PC-9 (cell line): ENCODE results near the gene EXOSC7. TPM values are rescaled to one million over a fixed set of nuclear protein-coding genes. Genes with fewer than 3 reads are reported as not detected.

Experiments
- BruUV-seq: library from RNA; stranded (reverse); fragments of 400-500 nt; replicated peaks from 2 replicates; lab custom pipeline; 2021; lab: Mats Ljungman, UMichigan
- CTCF ChIA-PET: fragments of 300-600 bp; sonication (Branson Sonifier 250); formaldehyde crosslinking; loops from one replicate; lab custom pipeline; 2022; ENCODE audit warnings: antibody characterized with exemption; lab: Charles Lee
- POLR2A ChIA-PET: fragments of 300-600 bp; sonication (Branson Sonifier 250); formaldehyde crosslinking; loops from one replicate; lab custom pipeline; 2022; ENCODE audit warnings: antibody characterized with exemption; ENCODE audit not compliant: unreplicated experiment; lab: Charles Lee
- DNase-seq, 2 experiments: peaks; one replicate each; pipeline versions ENCODE4 v3.0.0 to v3.0.0-alpha.2; 2015 to 2022; ENCODE audit warnings: mixed read lengths in 1 of 2
- H2AFZ ChIP-seq: fragments of 200-600 bp; sonication (generic); 2 replicates; pipeline ENCODE4 v1.8.1; 2017; ENCODE audit warnings: antibody characterized with exemption
- H3F3A ChIP-seq: fragments of 200-600 bp; sonication (generic); 2 replicates; pipeline ENCODE4 v1.8.1; 2017; ENCODE audit warnings: antibody characterized with exemption, mild to moderate bottlenecking, low read depth; ENCODE audit not compliant: insufficient read depth
- H3K27ac ChIP-seq: fragments of 200-600 bp; sonication (generic); 2 replicates; pipeline ENCODE4 v1.6.1; 2016; ENCODE audit warnings: mixed run types
- H3K27me3 ChIP-seq: fragments of 200-600 bp; sonication (generic); 2 replicates; pipeline ENCODE4 v1.6.1; 2016; ENCODE audit warnings: low read depth, mixed run types; ENCODE audit not compliant: insufficient read depth
- H3K36me3 ChIP-seq: fragments of 200-600 bp; sonication (generic); 2 replicates; pipeline ENCODE4 v1.6.1; 2016; ENCODE audit warnings: low read depth, mixed run types
- H3K4me1 ChIP-seq: fragments of 200-600 bp; sonication (generic); replicated peaks from 2 replicates; pipeline ENCODE4 v1.6.1; 2016; ENCODE audit warnings: mixed run types; ENCODE audit not compliant: insufficient read depth
- H3K4me2 ChIP-seq: fragments of 200-600 bp; sonication (generic); 2 replicates; pipeline ENCODE4 v1.6.1; 2017; ENCODE audit warnings: mixed run types
- H3K4me3 ChIP-seq: fragments of 200-600 bp; sonication (generic); 2 replicates; pipeline ENCODE4 v1.6.1; 2016; ENCODE audit warnings: mixed run types
- H3K79me2 ChIP-seq: fragments of 200-600 bp; sonication (generic); 2 replicates; pipeline ENCODE4 v1.6.1; 2017; ENCODE audit warnings: low read depth, mixed run types
- H3K9me2 ChIP-seq: fragments of 200-600 bp; sonication (generic); 2 replicates; pipeline ENCODE4 v1.8.1; 2017; ENCODE audit warnings: mild to moderate bottlenecking; ENCODE audit not compliant: insufficient read depth
- H3K9me3 ChIP-seq: fragments of 200-600 bp; sonication (generic); 2 replicates; pipeline ENCODE4 v1.8.1; 2016; ENCODE audit warnings: low read depth; ENCODE audit not compliant: insufficient read depth
- H4K20me1 ChIP-seq: fragments of 200-600 bp; sonication (generic); 2 replicates; pipeline ENCODE4 v1.8.1; 2017; ENCODE audit not compliant: insufficient read depth
- CTCF ChIP-seq: fragments of 200-600 bp; sonication (generic); conservative IDR thresholded peaks from 2 replicates; pipeline ENCODE4 v1.6.1; 2017; ENCODE audit warnings: mixed run types, antibody characterized with exemption, mild to moderate bottlenecking, moderate library complexity
- EZH2 ChIP-seq: fragments of 200-600 bp; sonication (generic); IDR thresholded peaks from 2 replicates; pipeline ENCODE4 v1.8.0; 2017; ENCODE audit warnings: antibody characterized with exemption, low read depth
- intact Hi-C: fragments of 100-400 bp; cut with micrococcal nuclease; formaldehyde crosslinking; loops from one replicate; pipeline ENCODE4 v1.10.0; 2022; ENCODE audit not compliant: unreplicated experiment
- total RNA-seq: library from RNA; stranded (reverse); gene quantifications from 2 replicates; pipeline ENCODE4 v1.2.3, GENCODE V29; 2021

EXOSC7 gene
- total RNA-seq, 1 experiment from 2014 or later, result 56.2 TPM

GRCh38 chr3:45024542-45025255, 48.7 kb downstream of the EXOSC7 start:
- Histone ChIP-seq H3K36me3 (no peaks in the 10 kb centered on the region), H4K20me1 (no peaks in the 10 kb centered on the region), H3K9me2 (no peaks in the 10 kb centered on the region), H3K4me1 (no peaks in the 10 kb centered on the region), H3K4me2 (no peak overlapping the region), H2AFZ (no peak overlapping the region), H3K27ac (no peak overlapping the region), H3K79me2 (no peaks in the 10 kb centered on the region), H3K9me3 (no peaks in the 10 kb centered on the region), H3K4me3 (no peak overlapping the region), H3F3A (no peaks in the 10 kb centered on the region), H3K27me3 (no peaks in the 10 kb centered on the region)
- CTCF ChIA-PET, result no interaction called here
- intact Hi-C loops, result no loop called here
- POLR2A ChIA-PET, result no interaction called here
- no peak for DNase-seq
- TF ChIP-seq EZH2 (no peak), CTCF (no peak)
- no TSS peak for BruUV-seq

- Histone ChIP-seq H2AFZ (no peak within 1 kb of the TSS), H3K27me3 (no peaks in the 10 kb centered on the region), H4K20me1 (no peaks in the 10 kb centered on the region), H3K27ac (no peak within 1 kb of the TSS), H3K9me3 (no peaks in the 10 kb centered on the region), H3F3A (no peaks in the 10 kb centered on the region), H3K9me2 (no peaks in the 10 kb centered on the region), H3K4me1 (no peaks in the 10 kb centered on the region), H3K4me3 (no peak within 1 kb of the TSS), H3K4me2 (no peak within 1 kb of the TSS), H3K36me3 (no peaks in the 10 kb centered on the region), H3K79me2 (no peaks in the 10 kb centered on the region)
- BruUV-seq, result no TSS peak
- intact Hi-C loops, result no loop called here
- POLR2A ChIA-PET, result no interaction called here
- DNase-seq, result no peak
- TF ChIP-seq EZH2 (no peak), CTCF (no peak)
- CTCF ChIA-PET, result no interaction called here
Measured at GRCh38 chr3:45026038-45026437, 50.0 kb downstream of the EXOSC7 start, which contains the start of gene CLEC3B. CLEC3B (plus strand) TSS chr3:45026303; CDS start chr3:45026363, 60 bp downstream.

- POLR2A ChIA-PET, result no interaction called here
- Histone ChIP-seq H3K4me2 (no peak overlapping the region), H3K9me2 (no peaks in the 10 kb centered on the region), H4K20me1 (no peaks in the 10 kb centered on the region), H3K4me3 (no peak overlapping the region), H3K27ac (no peak overlapping the region), H3F3A (no peaks in the 10 kb centered on the region), H3K79me2 (no peaks in the 10 kb centered on the region), H3K27me3 (no peaks in the 10 kb centered on the region), H3K4me1 (no peaks in the 10 kb centered on the region), H3K9me3 (no peaks in the 10 kb centered on the region), H3K36me3 (no peaks in the 10 kb centered on the region), H2AFZ (no peak overlapping the region)
- CTCF ChIA-PET, result no interaction called here
- no TSS peak for BruUV-seq
- DNase-seq, result peak in 1 of 2 experiments; percentile 18
- TF ChIP-seq CTCF (no peak), EZH2 (no peak)
- intact Hi-C loops, result no loop called here
Measured at GRCh38 chr3:45026957-45027356, 50.9 kb downstream of the EXOSC7 start.
